A549 treated with dexamethasone at 1 μM for 4 hours (cell line): ENCODE results near the gene RGS19. TPM values are rescaled to one million over a fixed set of nuclear protein-coding genes. Genes with fewer than 3 reads are reported as not detected.

ENCODE experiments used
- total RNA-seq: library from RNA; stranded (reverse); fragments of 200-300 nt; extraction: Qiagen RNA extraction; gene quantifications from 5 replicates; pipeline ENCODE4 v1.2.3, GENCODE V29; 2022

The RGS19 gene
- 34.0 to 48.8 TPM (median 43.6 TPM) in 5 replicates for total RNA-seq

GRCh38 chr20:64079273-64080012, at the start of gene RGS19:
Gene RGS19 (minus strand): TSS chr20:64079518. CDS start chr20:64076886, 2,632 bp downstream.

GRCh38 chr20:64106981-64107735, 27.8 kb upstream of the RGS19 start, which contains the start of gene NPBWR2:
Gene NPBWR2 (minus strand): TSS chr20:64107565. CDS start chr20:64106831, 734 bp downstream.

GRCh38 chr20:64083804-64084684, 4.7 kb upstream of the RGS19 start, which contains the start of gene LKAAEAR1:
Gene LKAAEAR1 (minus strand): TSS chr20:64084398. CDS start chr20:64084219, 179 bp downstream.

GRCh38 chr20:64080013-64080812, 895 bp upstream of the RGS19 start, which contains the start of gene OPRL1:
Gene OPRL1 (plus strand): TSS chr20:64080082. CDS start chr20:64092721, 12,639 bp downstream.

GRCh38 chr20:64062596-64063388, 16.5 kb downstream of the RGS19 start, which contains the start of gene TCEA2:
Gene TCEA2 (plus strand): TSS chr20:64063198. CDS start chr20:64063313, 115 bp downstream.

GRCh38 chr20:64049060-64049877, 30.0 kb downstream of the RGS19 start, which contains the start of gene SOX18:
Gene SOX18 (minus strand): TSS chr20:64049639. CDS start chr20:64049516, 123 bp downstream.

GRCh38 chr20:64035933-64036345, 43.4 kb downstream of the RGS19 start, which contains the start of gene C20orf204:
Gene C20orf204 (plus strand): TSS chr20:64036182. CDS start chr20:64036324, 142 bp downstream.

Other genes starting within 250 kb of the RGS19 start
- gene ZBTB46, start 248.3 kb downstream of the RGS19 start, total RNA-seq: 0.65 to 0.82 TPM (median 0.73 TPM) in 5 replicates
- gene ABHD16B, start 218.0 kb downstream of the RGS19 start, total RNA-seq: not detected in 5 replicates
- 125 to 135 TPM (median 132 TPM) in 5 replicates for gene TPD52L2, start 214.2 kb downstream of the RGS19 start, total RNA-seq
- 21.7 to 30.4 TPM (median 29.3 TPM) in 5 replicates for gene DNAJC5, start 184.4 kb downstream of the RGS19 start, total RNA-seq
- 19.2 to 34.0 TPM (median 30.6 TPM) in 5 replicates for gene UCKL1, start 123.1 kb downstream of the RGS19 start, total RNA-seq
- gene ZNF512B, start 109.6 kb downstream of the RGS19 start, total RNA-seq: 8.8 to 14.4 TPM (median 13.0 TPM) in 5 replicates
- not detected in 5 replicates for gene SAMD10, start 99.9 kb downstream of the RGS19 start, total RNA-seq
- 47.9 to 59.1 TPM (median 58.3 TPM) in 5 replicates for gene PRPF6, start 98.4 kb downstream of the RGS19 start, total RNA-seq
- gene C20orf204, start 43.3 kb downstream of the RGS19 start, total RNA-seq: 0.18 to 0.39 TPM (median 0.29 TPM) in 5 replicates
- 1.1 to 2.7 TPM (median 1.9 TPM) in 5 replicates for gene SOX18, start 29.9 kb downstream of the RGS19 start, total RNA-seq
- 30.6 to 51.5 TPM (median 46.2 TPM) in 5 replicates for gene TCEA2, start 16.3 kb downstream of the RGS19 start, total RNA-seq
- 0.91 to 2.0 TPM (median 1.5 TPM) in 5 replicates for gene OPRL1, start 564 bp upstream of the RGS19 start, total RNA-seq
- gene LKAAEAR1, start 4.9 kb upstream of the RGS19 start, total RNA-seq: 0.68 to 1.4 TPM (median 1.0 TPM) in 5 replicates
- not detected in 5 replicates for gene NPBWR2, start 28.0 kb upstream of the RGS19 start, total RNA-seq
- gene MYT1, start 84.9 kb upstream of the RGS19 start, total RNA-seq: 0.14 to 0.89 TPM (median 0.27 TPM) in 5 replicates
- gene PCMTD2, start 176.2 kb upstream of the RGS19 start, total RNA-seq: 9.2 to 12.8 TPM (median 12.4 TPM) in 5 replicates